ENCODE data around the gene SHOC2.

The SHOC2 gene

GRCh38 chr10:110916554-110917346 lies 2.7 kb upstream of the SHOC2 start:
- Histone ChIP-seq H3K36me3 (ENCODE audit: insufficient read depth, low read length) (no peaks in the 10 kb centered on the region), H3K9me3 (ENCODE audit: control insufficient read depth, insufficient read depth, low read length) (no peaks in the 10 kb centered on the region), H3K9ac (ENCODE audit: low read depth, low read length) (no peak overlapping the region), H3K4me1 (ENCODE audit: insufficient read depth, low read length) (peaks cover 8% of the 10 kb centered on the region)

- Histone ChIP-seq H3K36me3 (ENCODE audit: insufficient read depth, low read length) (no peaks in the 10 kb centered on the region), H3K4me1 (ENCODE audit: insufficient read depth, low read length) (peaks cover 8% of the 10 kb centered on the region), H3K9ac (ENCODE audit: low read depth, low read length) (peak overlapping the region; percentile 100), H3K9me3 (ENCODE audit: control insufficient read depth, insufficient read depth, low read length) (no peaks in the 10 kb centered on the region)
Observed at GRCh38 chr10:110918269-110918642, 1.1 kb upstream of the SHOC2 start.

- Histone ChIP-seq H3K4me1 (ENCODE audit: insufficient read depth, low read length) (peaks cover 8% of the 10 kb centered on the region), H3K9ac (ENCODE audit: low read depth, low read length) (peak within 1 kb of the TSS; percentile 100), H3K36me3 (ENCODE audit: insufficient read depth, low read length) (no peaks in the 10 kb centered on the region), H3K9me3 (ENCODE audit: control insufficient read depth, insufficient read depth, low read length) (no peaks in the 10 kb centered on the region)
Observed at GRCh38 chr10:110918643-110919348, 608 bp upstream of the SHOC2 start, which contains the start of gene BBIP1. Gene BBIP1 (minus strand): TSS chr10:110919180. CDS start chr10:110918157, 1,023 bp downstream.

GRCh38 chr10:110919971-110920881 lies 822 bp downstream of the SHOC2 start:
- peak overlapping the region; percentile 98 for H3K9ac ChIP-seq (ENCODE audit: low read depth, low read length)
- H3K36me3 ChIP-seq (ENCODE audit: insufficient read depth, low read length) = no peaks in the 10 kb centered on the region
- H3K4me1 ChIP-seq (ENCODE audit: insufficient read depth, low read length) = peaks cover 8% of the 10 kb centered on the region
- no peaks in the 10 kb centered on the region for H3K9me3 ChIP-seq (ENCODE audit: control insufficient read depth, insufficient read depth, low read length)

GRCh38 chr10:110923856-110924493 lies 4.6 kb downstream of the SHOC2 start:
- no peaks in the 10 kb centered on the region for H3K4me1 ChIP-seq (ENCODE audit: insufficient read depth, low read length)
- H3K36me3 ChIP-seq (ENCODE audit: insufficient read depth, low read length) = no peaks in the 10 kb centered on the region
- no peak overlapping the region for H3K9ac ChIP-seq (ENCODE audit: low read depth, low read length)
- H3K9me3 ChIP-seq (ENCODE audit: control insufficient read depth, insufficient read depth, low read length) = no peaks in the 10 kb centered on the region

GRCh38 chr10:110927461-110927860 lies 8.1 kb downstream of the SHOC2 start:
- no peaks in the 10 kb centered on the region for H3K36me3 ChIP-seq (ENCODE audit: insufficient read depth, low read length)
- no peaks in the 10 kb centered on the region for H3K4me1 ChIP-seq (ENCODE audit: insufficient read depth, low read length)
- H3K9ac ChIP-seq (ENCODE audit: low read depth, low read length) = no peak overlapping the region
- no peaks in the 10 kb centered on the region for H3K9me3 ChIP-seq (ENCODE audit: control insufficient read depth, insufficient read depth, low read length)

GRCh38 chr10:110931769-110932381 lies 12.5 kb downstream of the SHOC2 start:
- Histone ChIP-seq H3K36me3 (ENCODE audit: insufficient read depth, low read length) (no peaks in the 10 kb centered on the region), H3K9me3 (ENCODE audit: control insufficient read depth, insufficient read depth, low read length) (no peaks in the 10 kb centered on the region), H3K4me1 (ENCODE audit: insufficient read depth, low read length) (no peaks in the 10 kb centered on the region), H3K9ac (ENCODE audit: low read depth, low read length) (no peak overlapping the region)

- H3K4me1 ChIP-seq (ENCODE audit: insufficient read depth, low read length) = no peaks in the 10 kb centered on the region
- H3K9me3 ChIP-seq (ENCODE audit: control insufficient read depth, insufficient read depth, low read length) = no peaks in the 10 kb centered on the region
- no peak overlapping the region for H3K9ac ChIP-seq (ENCODE audit: low read depth, low read length)
- H3K36me3 ChIP-seq (ENCODE audit: insufficient read depth, low read length) = no peaks in the 10 kb centered on the region
Observed at GRCh38 chr10:110932505-110933180, 13.2 kb downstream of the SHOC2 start.

- H3K4me1 ChIP-seq (ENCODE audit: insufficient read depth, low read length) = no peaks in the 10 kb centered on the region
- H3K9me3 ChIP-seq (ENCODE audit: control insufficient read depth, insufficient read depth, low read length) = no peaks in the 10 kb centered on the region
- H3K36me3 ChIP-seq (ENCODE audit: insufficient read depth, low read length) = no peaks in the 10 kb centered on the region
- H3K9ac ChIP-seq (ENCODE audit: low read depth, low read length) = no peak overlapping the region
Observed at GRCh38 chr10:110936757-110937156, 17.4 kb downstream of the SHOC2 start.

GRCh38 chr10:110939419-110939818 lies 20.0 kb downstream of the SHOC2 start:
- Histone ChIP-seq H3K4me1 (ENCODE audit: insufficient read depth, low read length) (no peaks in the 10 kb centered on the region), H3K9me3 (ENCODE audit: control insufficient read depth, insufficient read depth, low read length) (no peaks in the 10 kb centered on the region), H3K9ac (ENCODE audit: low read depth, low read length) (no peak overlapping the region), H3K36me3 (ENCODE audit: insufficient read depth, low read length) (no peaks in the 10 kb centered on the region)

- H3K9ac ChIP-seq (ENCODE audit: low read depth, low read length) = no peak overlapping the region
- no peaks in the 10 kb centered on the region for H3K36me3 ChIP-seq (ENCODE audit: insufficient read depth, low read length)
- H3K9me3 ChIP-seq (ENCODE audit: control insufficient read depth, insufficient read depth, low read length) = no peaks in the 10 kb centered on the region
- peaks cover 3% of the 10 kb centered on the region; the same call in 1 of the 2 replicates for H3K4me1 ChIP-seq (ENCODE audit: insufficient read depth, low read length)
Observed at GRCh38 chr10:110944792-110945396, 25.5 kb downstream of the SHOC2 start.

- Histone ChIP-seq H3K9me3 (ENCODE audit: control insufficient read depth, insufficient read depth, low read length) (no peaks in the 10 kb centered on the region), H3K36me3 (ENCODE audit: insufficient read depth, low read length) (no peaks in the 10 kb centered on the region), H3K9ac (ENCODE audit: low read depth, low read length) (no peak overlapping the region), H3K4me1 (ENCODE audit: insufficient read depth, low read length) (peaks cover 3% of the 10 kb centered on the region; the same call in 1 of the 2 replicates)
Observed at GRCh38 chr10:110946496-110946895, 27.1 kb downstream of the SHOC2 start.
